ENCODE measurements around the gene SLC38A11.

GRCh38 chr2:164976301-164976700, 21.0 kb upstream of the SLC38A11 start:
- no peak for TF ChIP-seq EGR1 (IDR thresholded peaks at IDR 0.05; ENCODE audit: low read depth)
- no peak for TF ChIP-seq POLR2A (IDR thresholded peaks at IDR 0.05; ENCODE audit: borderline replicate concordance, extremely low read depth, insufficient read depth, insufficient read length)
- no peak for TF ChIP-seq CTCF (IDR thresholded peaks at IDR 0.05 in 2 of 3, conservative IDR thresholded peaks at IDR 0.05 in 1 of 3; ENCODE audit: borderline replicate concordance in 1 of 3, insufficient read depth in 1 of 3, low read depth in 2 of 3, low read length in 2 of 3)
- no peak for TF ChIP-seq CEBPB (IDR thresholded peaks at IDR 0.05; ENCODE audit: low read depth)
- no peak for TF ChIP-seq JUND (IDR thresholded peaks at IDR 0.05)
- TF ChIP-seq ATF3 (IDR thresholded peaks at IDR 0.05) = no peak
- TF ChIP-seq ZBTB33 (IDR thresholded peaks at IDR 0.05; ENCODE audit: extremely low read depth, insufficient replicate concordance, low read length) = no peak
- TF ChIP-seq RAD21 (IDR thresholded peaks at IDR 0.05; ENCODE audit: low read depth) = no peak
- no peak for TF ChIP-seq ZNF274 (IDR thresholded peaks at IDR 0.05; ENCODE audit: low read depth, low read length)
- TF ChIP-seq POLR2AphosphoS5 (IDR thresholded peaks at IDR 0.05; ENCODE audit: low read depth, low read length) = no peak
- TF ChIP-seq REST (IDR thresholded peaks at IDR 0.05; ENCODE audit: low read depth) = no peak
- TF ChIP-seq MAX (IDR thresholded peaks at IDR 0.05) = no peak
- TF ChIP-seq EZH2 (IDR thresholded peaks at IDR 0.05) = no peak

Data from HCT116 (cell line).